Body of pancreas (tissue), 4 donors: Measurements from ENCODE around the gene MAP3K7. TPM values are rescaled to one million over a fixed set of nuclear protein-coding genes. Genes with fewer than 3 reads are reported as not detected.

Experiments
- ATAC-seq: fragments of 150-250 bp; one replicate; pipeline ENCODE4 v1.9.1; 2016
- DNase-seq, 4 donors: peaks; one replicate each; pipeline ENCODE4 v3.0.0-alpha.2; 2019
- H3K27ac ChIP-seq, 4 donors: fragments of 200-600 bp; sonication (generic); 1 replicate in 3 of 4; 2 replicates in 1 of 4; pipeline versions ENCODE4 v1.5.1 to v1.6.1; 2016 to 2019; ENCODE audit warnings: mild to moderate bottlenecking in 1 of 4, mixed read lengths in 1 of 4, moderate library complexity in 1 of 4
- H3K27me3 ChIP-seq, 2 donors: fragments of 200-600 bp; sonication (generic); one replicate each; pipeline ENCODE4 v1.6.0; 2016; ENCODE audit warnings: mild to moderate bottlenecking in 1 of 2
- H3K36me3 ChIP-seq, 2 donors: fragments of 200-600 bp; sonication (generic); replicated peaks in 1 of 2; 2 replicates each; pipeline ENCODE4 v1.5.1; 2016; ENCODE audit warnings: low read depth in 2 of 2; ENCODE audit not compliant: insufficient read depth in 1 of 2
- H3K4me1 ChIP-seq: fragments of 200-600 bp; sonication (generic); one replicate; pipeline ENCODE4 v1.6.0; 2016
- H3K4me3 ChIP-seq, 2 donors: fragments of 200-600 bp; sonication (generic); 1 replicate in 1 of 2; 2 replicates in 1 of 2; pipeline ENCODE4 v1.5.1; 2016 to 2019
- H3K9me3 ChIP-seq, 3 donors: fragments of 200-600 bp; sonication (generic); 1 replicate in 2 of 3; 2 replicates in 1 of 3; pipeline ENCODE4 v1.5.1; 2016
- POLR2A ChIP-seq, 3 donors: fragments of 450-650 bp; IDR thresholded peaks; one replicate each; pipeline ENCODE4 v1.6.1; 2016; ENCODE audit warnings: antibody characterized with exemption in 3 of 3, mild to moderate bottlenecking in 2 of 3
- WGBS, 2 donors: methylation state at CpG; one replicate each; pipeline ENCODE4 v1.1.5; 2017; 5-methylcytosine and 5-hydroxymethylcytosine counted together
- intact Hi-C: fragments of 100-400 bp; cut with DNase I; formaldehyde crosslinking; loops from one replicate; pipeline ENCODE4 v1.15.1; 2023
- total RNA-seq, 2 donors: library from RNA; depleted of rRNA; stranded (reverse); fragments of >200 nt; gene quantifications; one replicate each; pipeline ENCODE4 v1.1.0, GENCODE V29; 2016
- TF ChIP-seq, protein P1 (sequence below), 7 experiments: fragments of 450-650 bp in 4 of 7; fragments of 200-600 bp in 3 of 7; sonication (generic) in 3 of 7; IDR thresholded peaks; one replicate each; pipeline ENCODE4 v1.5.1; 2016 to 2019; ENCODE audit warnings: antibody characterized with exemption in 7 of 7

Gene MAP3K7
- total RNA-seq, 2 donors from 2014 or later, result 7.3 to 16.1 TPM

GRCh38 chr6:90604546-90604945 lies 17.7 kb upstream of the MAP3K7 start:
- no peak for ATAC-seq
- H3K4me1 ChIP-seq, result no peaks in the 10 kb centered on the region
- H3K9me3 ChIP-seq, result no peaks in the 10 kb centered on the region
- H3K27ac ChIP-seq, result no peak overlapping the region
- DNase-seq, result no peak
- H3K4me3 ChIP-seq, result no peak overlapping the region
- TF ChIP-seq, protein P1, sequence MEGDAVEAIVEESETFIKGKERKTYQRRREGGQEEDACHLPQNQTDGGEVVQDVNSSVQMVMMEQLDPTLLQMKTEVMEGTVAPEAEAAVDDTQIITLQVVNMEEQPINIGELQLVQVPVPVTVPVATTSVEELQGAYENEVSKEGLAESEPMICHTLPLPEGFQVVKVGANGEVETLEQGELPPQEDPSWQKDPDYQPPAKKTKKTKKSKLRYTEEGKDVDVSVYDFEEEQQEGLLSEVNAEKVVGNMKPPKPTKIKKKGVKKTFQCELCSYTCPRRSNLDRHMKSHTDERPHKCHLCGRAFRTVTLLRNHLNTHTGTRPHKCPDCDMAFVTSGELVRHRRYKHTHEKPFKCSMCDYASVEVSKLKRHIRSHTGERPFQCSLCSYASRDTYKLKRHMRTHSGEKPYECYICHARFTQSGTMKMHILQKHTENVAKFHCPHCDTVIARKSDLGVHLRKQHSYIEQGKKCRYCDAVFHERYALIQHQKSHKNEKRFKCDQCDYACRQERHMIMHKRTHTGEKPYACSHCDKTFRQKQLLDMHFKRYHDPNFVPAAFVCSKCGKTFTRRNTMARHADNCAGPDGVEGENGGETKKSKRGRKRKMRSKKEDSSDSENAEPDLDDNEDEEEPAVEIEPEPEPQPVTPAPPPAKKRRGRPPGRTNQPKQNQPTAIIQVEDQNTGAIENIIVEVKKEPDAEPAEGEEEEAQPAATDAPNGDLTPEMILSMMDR (IDR thresholded peaks at IDR 0.05), result no peak
- TF ChIP-seq POLR2A (IDR thresholded peaks at IDR 0.05), result no peak
- H3K36me3 ChIP-seq, result no peaks in the 10 kb centered on the region
- WGBS, 2 donors, result 44 to 48% methylated on average over 1 of the region's 1 CpG
- H3K27me3 ChIP-seq, result no peaks in the 10 kb centered on the region
- intact Hi-C loops, result no loop called here

DNA sequence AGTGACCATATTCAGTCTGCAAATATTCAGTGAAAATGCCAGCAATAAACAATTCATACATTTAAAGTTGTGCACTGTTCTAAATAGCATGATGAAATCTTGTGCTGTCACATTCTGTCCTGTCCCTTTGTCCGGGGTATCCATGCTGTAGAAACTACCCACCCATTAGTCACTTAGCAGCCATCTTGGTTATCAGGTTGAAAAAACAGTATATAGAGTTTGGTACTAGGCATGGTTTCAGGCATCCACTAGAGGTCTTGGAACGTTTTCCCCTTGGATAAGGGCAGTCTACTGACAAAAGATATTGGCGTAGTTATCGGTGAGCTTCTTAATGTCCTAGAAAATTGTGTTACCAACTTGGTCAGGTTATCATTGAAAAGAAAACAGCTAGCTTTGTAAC lies 12.3 kb upstream of the MAP3K7 start:
- H3K4me3 ChIP-seq, result no peak overlapping the region
- TF ChIP-seq, protein P1 (IDR thresholded peaks at IDR 0.05), result no peak
- no peak for TF ChIP-seq POLR2A (IDR thresholded peaks at IDR 0.05)
- H3K4me1 ChIP-seq, result no peaks in the 10 kb centered on the region
- H3K27ac ChIP-seq, result no peak overlapping the region
- H3K9me3 ChIP-seq, result no peaks in the 10 kb centered on the region
- intact Hi-C loops, result no loop called here
- 55 to 68% methylated on average over 4 of the region's 4 CpGs for WGBS, 2 donors
- DNase-seq, result no peak
- no peaks in the 10 kb centered on the region for H3K36me3 ChIP-seq
- peaks cover 0 to 3% of the 10 kb centered on the region in 2 donors for H3K27me3 ChIP-seq
- no peak for ATAC-seq

GRCh38 chr6:90598192-90598951 lies 11.5 kb upstream of the MAP3K7 start:
- 53 to 57% methylated on average over 4 of the region's 4 CpGs for WGBS, 2 donors
- Histone ChIP-seq H3K4me1 (no peaks in the 10 kb centered on the region), H3K27me3 (peaks cover 0 to 3% of the 10 kb centered on the region in 2 donors), H3K4me3 (no peak overlapping the region), H3K27ac (no peak overlapping the region), H3K36me3 (no peaks in the 10 kb centered on the region), H3K9me3 (no peaks in the 10 kb centered on the region)
- ATAC-seq (no peak), DNase-seq (no peak)
- intact Hi-C loops, result no loop called here
- TF ChIP-seq, protein P1 (IDR thresholded peaks at IDR 0.05), result no peak
- no peak for TF ChIP-seq POLR2A (IDR thresholded peaks at IDR 0.05)

GRCh38 chr6:90596967-90597539 lies 10.2 kb upstream of the MAP3K7 start:
- no peak for ATAC-seq
- no peak overlapping the region for H3K27ac ChIP-seq
- TF ChIP-seq, protein P1 (IDR thresholded peaks at IDR 0.05), result no peak
- no peak for TF ChIP-seq POLR2A (IDR thresholded peaks at IDR 0.05)
- H3K36me3 ChIP-seq, result no peaks in the 10 kb centered on the region
- intact Hi-C loops, result no loop called here
- H3K9me3 ChIP-seq, result no peaks in the 10 kb centered on the region
- no peaks in the 10 kb centered on the region for H3K4me1 ChIP-seq
- H3K27me3 ChIP-seq, result peaks cover 0 to 3% of the 10 kb centered on the region in 2 donors
- WGBS, 2 donors, result 32 to 37% methylated on average over 5 of the region's 5 CpGs
- DNase-seq, result no peak
- no peak overlapping the region for H3K4me3 ChIP-seq
